Measurements from ENCODE around the gene PFAS. TPM values are rescaled to one million over a fixed set of nuclear protein-coding genes. Genes with fewer than 3 reads are reported as not detected.

Gene PFAS
- total and polyA plus RNA-seq, 2 of the 8 experiments (the other 6 are each of a cell fraction or from before 2014, with no cell fraction given): 88.4 to 248 TPM

- Histone ChIP-seq H4K20me1 (replicated peaks in 1 of 2; ENCODE audit: control insufficient read depth in 1 of 2, insufficient read depth in 2 of 2, low read length in 2 of 2) (peaks cover 0 to 4% of the 10 kb centered on the region in 2 experiments), H3K36me3 (ENCODE audit: control insufficient read depth in 2 of 4, insufficient read depth in 4 of 4, low read length in 3 of 4) (no peaks in the 10 kb centered on the region; a peak in 1 of 8 replicates), H3K4me1 (replicated peaks in 1 of 4; ENCODE audit: control insufficient read depth in 3 of 4, insufficient read depth in 4 of 4, low read length in 3 of 4) (no peaks in the 10 kb centered on the region; a peak in 1 of 7 replicates), H2BK120ac (replicated peaks; ENCODE audit: low read depth, low read length) (no peak overlapping the region), H3K18ac (ENCODE audit: extremely low read depth, low read length) (no peak overlapping the region), H4K8ac (ENCODE audit: extremely low read depth, insufficient read depth, low read length) (no peak overlapping the region), H3K79me1 (ENCODE audit: low read depth, low read length) (no peaks in the 10 kb centered on the region), H3K9ac (replicated peaks in 1 of 4; ENCODE audit: extremely low read depth in 1 of 4, low read depth in 3 of 4, low read length in 3 of 4) (no peak overlapping the region), H2BK20ac (ENCODE audit: low read length) (no peak overlapping the region), H2BK5ac (ENCODE audit: low read depth, low read length) (no peak overlapping the region), H2BK15ac (ENCODE audit: low read length) (no peak overlapping the region), H3K4me3 (ENCODE audit: extremely low read depth in 1 of 4, insufficient read depth in 2 of 4, low read depth in 3 of 4, low read length in 4 of 4) (no peak overlapping the region), H2AK5ac (ENCODE audit: low read depth, low read length) (no peak overlapping the region), H3K79me2 (ENCODE audit: control insufficient read depth in 1 of 2, insufficient read depth in 2 of 2, low read length in 2 of 2) (no peaks in the 10 kb centered on the region), H3K27me3 (replicated peaks in 1 of 4; ENCODE audit: control insufficient read depth in 3 of 4, extremely low read depth in 1 of 4, insufficient read depth in 3 of 4, low read length in 3 of 4) (no peaks in the 10 kb centered on the region), H4K91ac (replicated peaks; ENCODE audit: insufficient read length, low read length) (no peak overlapping the region), H3K4me2 (ENCODE audit: insufficient read depth in 1 of 2, low read depth in 2 of 2, low read length in 2 of 2) (no peak overlapping the region), H3K56ac (replicated peaks; ENCODE audit: insufficient read length, low read depth, low read length) (no peak overlapping the region), H4K5ac (ENCODE audit: insufficient read length, low read depth, low read length) (no peak overlapping the region), H3K23ac (ENCODE audit: insufficient read length) (no peak overlapping the region), H2AFZ (ENCODE audit: low read length) (no peak overlapping the region), H3K27ac (ENCODE audit: low read depth, low read length) (no peak overlapping the region), H3K23me2 (ENCODE audit: low read depth, low read length) (0 out of 2 replicates have a peak, but pooled peaks cover 2% of the 10 kb centered on the region), H3K9me3 (ENCODE audit: insufficient read depth in 2 of 2, low read depth in 1 of 2, low read length in 1 of 2) (no peaks in the 10 kb centered on the region), H3K4ac (replicated peaks; ENCODE audit: insufficient read length, low read depth, low read length) (no peak overlapping the region), H3K14ac (ENCODE audit: insufficient read length) (no peak overlapping the region), H2BK12ac (ENCODE audit: low read depth, low read length) (no peak overlapping the region)
- WGBS, 2 experiments (ENCODE audit: extremely low coverage in 1 of 2, insufficient coverage in 1 of 2, insufficient read length in 1 of 2, insufficient replicate concordance in 2 of 2, low coverage in 1 of 2, low lambda C conversion rate in 2 of 2, missing lambda C conversion rate in 1 of 2): 96% methylated on average over 6 of the region's 7 CpGs; no CpG with 5 or more reads in 1 of the 2 experiments
- CTCF ChIA-PET (ENCODE audit: partially characterized antibody): interaction anchor here (0.7 to 1.2 kb wide), 2 partner anchors 11 to 15 kb away, joined by 3 read pairs; no protein-coding TSS in a partner anchor
- TF ChIP-seq TAF7 (optimal IDR thresholded peaks at IDR 0.05; ENCODE audit: borderline replicate concordance, low read depth, low read length) (no peak), CEBPB (IDR thresholded peaks at IDR 0.05; ENCODE audit: low read depth, low read length) (no peak), MAFK (IDR thresholded peaks at IDR 0.05; ENCODE audit: low read depth, low read length) (no peak), CBX8 (IDR thresholded peaks at IDR 0.05; ENCODE audit: borderline replicate concordance, low read depth, low read length) (no peak), SIN3A (conservative IDR thresholded peaks at IDR 0.05 in 1 of 2, IDR thresholded peaks at IDR 0.05 in 1 of 2; ENCODE audit: low read depth in 1 of 2, low read length in 2 of 2) (no peak), GABPA (IDR thresholded peaks at IDR 0.05; ENCODE audit: borderline replicate concordance, insufficient read depth, low read length) (no peak)
- FAIRE-seq: no peak
- POLR2A ChIA-PET (ENCODE audit: partially characterized antibody): interaction anchor here (0.7 to 66.3 kb wide), 7 partner anchors 7 to 67 kb away, joined by 3 to 1521 read pairs (median 7); partner anchors contain the start of genes AURKB, CTC1, PFAS and RANGRF
- no peak for DNase-seq (ENCODE audit: low read depth in 1 of 2, low spot score in 2 of 2)
Measured at GRCh38 chr17:8277317-8277716, 28.2 kb downstream of the PFAS start.
